Femur (tissue), 1 donor: ENCODE data around the gene CRYBA1.
"Not testable (repeated sequence)": the region's sequence is repeated elsewhere in the genome, so short reads cannot be mapped to it uniquely, and the experiment has no call there.

Experiments used
- DNase-seq: peaks from one replicate; pipeline ENCODE4 v3.0.0-alpha.2; 2017

Gene CRYBA1, protein sequence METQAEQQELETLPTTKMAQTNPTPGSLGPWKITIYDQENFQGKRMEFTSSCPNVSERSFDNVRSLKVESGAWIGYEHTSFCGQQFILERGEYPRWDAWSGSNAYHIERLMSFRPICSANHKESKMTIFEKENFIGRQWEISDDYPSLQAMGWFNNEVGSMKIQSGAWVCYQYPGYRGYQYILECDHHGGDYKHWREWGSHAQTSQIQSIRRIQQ

DNA sequence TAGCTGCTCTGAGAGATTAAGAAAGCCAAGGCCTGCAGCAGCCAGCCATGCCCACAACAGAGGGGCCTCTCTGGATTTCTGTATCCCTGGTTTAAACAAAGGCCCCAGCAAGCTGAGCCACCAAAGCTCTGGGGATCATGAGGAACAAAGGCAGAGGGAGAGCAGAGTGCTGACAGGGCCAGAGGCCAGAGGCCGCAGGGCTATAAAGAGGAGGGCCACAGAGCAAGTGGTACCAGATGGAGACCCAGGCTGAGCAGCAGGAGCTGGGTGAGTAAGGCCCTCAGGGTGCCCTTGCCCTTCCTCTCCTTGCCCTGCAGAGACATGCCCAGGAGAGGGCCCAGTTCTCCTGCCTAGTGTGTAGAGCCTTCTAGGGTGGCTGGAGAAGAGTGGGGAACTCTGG, at the start of gene CRYBA1:
Gene CRYBA1, plus strand, starts transcription at position 232 of the 400 bp plus-strand sequence. Its CDS starts 5 bp downstream, at position 237.
- DNase-seq: no peak

GRCh38 chr17:29197516-29198272, 49.0 kb upstream of the CRYBA1 start:
- no peak for DNase-seq

GRCh38 chr17:29204068-29204804, 42.4 kb upstream of the CRYBA1 start:
- DNase-seq: not testable (repeated sequence)

DNA sequence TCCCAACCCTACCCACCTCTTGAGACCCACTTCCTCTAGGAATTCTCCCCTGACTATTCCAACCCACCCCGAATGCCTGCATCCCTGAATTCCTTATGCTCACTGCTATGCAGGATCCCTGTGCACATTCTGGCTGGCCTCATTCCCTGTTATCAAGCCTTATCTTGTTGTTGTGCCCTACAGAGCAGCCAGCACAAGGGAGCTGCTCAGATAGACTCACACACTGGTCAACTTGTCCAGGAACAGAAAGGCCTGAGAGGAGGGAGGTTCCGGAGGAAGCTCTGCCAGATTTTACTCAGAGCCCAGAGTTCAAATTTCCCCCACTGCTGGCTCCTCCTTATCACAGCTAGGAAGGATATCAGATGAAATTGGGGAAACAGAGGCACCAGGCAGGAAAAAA, 41.6 kb upstream of the CRYBA1 start:
- no peak for DNase-seq

GRCh38 chr17:29207975-29208374, 38.7 kb upstream of the CRYBA1 start:
- DNase-seq: no peak

- no peak for DNase-seq
These were observed 37.6 kb upstream of the CRYBA1 start for GRCh38 chr17:29209073-29209472.

DNA sequence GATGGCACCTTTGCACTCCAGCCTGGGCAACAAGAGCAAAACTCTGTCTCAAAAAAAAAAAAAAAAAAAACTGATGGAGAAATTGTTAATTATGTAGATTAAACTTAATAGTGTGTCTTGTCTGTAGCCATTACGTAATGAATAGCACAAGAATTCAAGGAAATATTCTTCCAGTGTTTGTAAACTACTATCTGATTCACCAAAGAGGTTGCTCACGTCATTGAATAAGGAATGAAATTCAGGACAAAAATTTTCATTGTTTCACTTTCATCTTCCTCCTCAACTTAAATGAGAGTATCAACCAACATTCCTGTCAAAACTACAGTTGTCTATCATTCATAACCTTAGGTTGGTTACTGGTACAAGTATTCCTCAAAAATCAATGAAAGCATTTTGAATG, 35.8 kb upstream of the CRYBA1 start:
- no peak for DNase-seq

- DNase-seq: no peak
These were observed 34.5 kb upstream of the CRYBA1 start for GRCh38 chr17:29212094-29212631.

- no peak for DNase-seq
These were observed 34.0 kb upstream of the CRYBA1 start for GRCh38 chr17:29212681-29213121.

- DNase-seq: no peak
These were observed 32.2 kb upstream of the CRYBA1 start for GRCh38 chr17:29214215-29215146.

- no peak for DNase-seq
These were observed 31.5 kb upstream of the CRYBA1 start for GRCh38 chr17:29215174-29215573.

DNA sequence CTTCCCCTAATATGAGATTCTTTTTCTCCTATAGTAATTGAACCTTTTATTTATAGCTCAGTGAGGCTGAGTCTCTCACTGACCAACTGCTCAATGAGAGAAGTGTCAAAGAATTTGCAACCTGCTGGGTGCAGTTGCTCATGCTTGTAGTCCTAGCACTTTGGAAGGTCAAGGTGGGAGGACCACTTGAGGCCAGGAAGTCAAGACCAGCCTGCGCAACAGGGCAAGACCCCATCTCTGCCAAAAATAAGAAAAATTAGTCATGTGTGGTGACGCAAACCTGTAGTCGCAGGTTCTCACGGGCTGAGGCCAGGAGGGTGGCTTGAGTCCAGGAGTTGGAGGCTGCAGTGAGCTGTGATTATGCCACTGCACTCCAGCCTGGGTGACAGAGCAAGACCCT, 30.9 kb upstream of the CRYBA1 start:
- DNase-seq: no peak

- DNase-seq: no peak
These were observed 30.5 kb upstream of the CRYBA1 start for GRCh38 chr17:29216181-29216580.

DNA sequence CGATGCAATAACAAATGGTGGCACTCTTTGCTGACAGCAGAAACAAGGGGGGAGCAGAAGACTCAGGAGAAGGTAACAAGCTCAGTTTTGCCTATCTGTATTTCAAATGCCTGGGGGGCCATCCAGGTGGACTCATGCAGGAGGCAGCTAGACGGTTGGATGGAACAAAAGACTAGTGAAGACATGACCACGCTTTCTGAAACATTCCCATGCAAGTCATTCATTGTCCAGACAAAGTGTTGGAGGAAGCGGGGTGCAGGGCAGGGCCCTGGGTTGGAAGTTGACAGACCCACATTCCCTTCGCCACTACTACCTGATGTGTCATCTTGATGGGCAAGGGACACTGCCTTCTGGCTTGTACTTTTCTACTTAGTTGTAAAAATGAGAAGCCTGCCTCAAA, 29.8 kb upstream of the CRYBA1 start:
- DNase-seq: no peak

GRCh38 chr17:29219378-29220047, 27.1 kb upstream of the CRYBA1 start:
- DNase-seq: peak; percentile 84

DNA sequence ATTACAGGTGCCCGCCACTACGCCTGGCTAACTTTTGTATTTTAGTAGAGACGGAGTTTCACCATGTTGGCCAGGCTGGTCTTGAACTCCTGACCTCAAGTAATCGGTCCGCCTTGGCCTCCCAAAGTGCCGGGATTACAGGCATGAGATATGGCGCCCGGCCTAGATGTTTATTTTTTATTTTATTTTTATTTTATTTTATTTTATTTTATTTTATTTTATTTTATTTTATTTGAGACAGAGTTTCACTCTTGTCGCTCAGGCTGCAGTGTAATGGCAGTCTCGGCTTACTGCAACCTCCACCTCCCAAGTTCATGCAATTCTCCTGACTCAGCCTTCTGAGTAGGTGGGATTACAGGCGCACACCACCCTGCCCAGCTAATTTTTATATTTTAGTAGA, 25.3 kb upstream of the CRYBA1 start:
- DNase-seq: not testable (repeated sequence)

- DNase-seq: no peak
These were observed 21.3 kb upstream of the CRYBA1 start for GRCh38 chr17:29225396-29225795.

DNA sequence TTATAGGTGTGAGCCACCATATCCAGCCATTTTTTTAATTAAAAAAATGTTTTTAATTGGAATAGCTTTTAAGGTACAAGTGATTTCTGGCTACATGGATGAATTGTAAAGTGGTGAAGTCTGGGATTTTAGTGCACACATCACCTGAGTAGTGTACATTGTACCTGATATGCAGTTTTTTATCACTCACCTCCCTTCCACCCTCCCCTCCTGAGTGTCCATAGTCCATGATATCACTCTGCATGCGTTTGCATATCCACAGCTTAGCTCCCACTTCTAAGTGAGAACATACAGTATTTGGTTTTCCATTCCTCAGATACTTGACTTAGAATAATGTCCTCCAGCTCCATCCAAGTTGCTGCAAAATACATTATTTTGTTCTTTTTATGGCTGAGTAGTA, 13.4 kb upstream of the CRYBA1 start:
- DNase-seq: no peak

DNA sequence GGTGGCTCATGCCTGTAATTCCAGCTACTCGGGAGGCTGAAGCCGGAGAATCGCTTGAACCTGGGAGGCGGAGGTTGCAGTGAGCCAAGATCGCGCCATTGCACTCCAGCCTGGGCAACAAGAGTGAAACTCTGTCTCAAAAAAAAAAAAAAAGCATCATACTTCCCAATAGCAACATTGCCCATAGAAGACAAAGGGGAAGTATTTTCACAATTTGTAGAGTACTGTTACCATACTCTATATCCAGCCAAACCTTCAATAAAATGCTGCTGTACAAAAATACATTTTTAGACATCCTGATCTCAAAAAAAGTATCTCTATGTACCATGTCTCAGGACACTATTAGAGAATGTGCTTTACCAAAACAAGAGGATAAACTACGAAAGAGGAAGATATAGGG, 11.7 kb upstream of the CRYBA1 start:
- DNase-seq: not testable (repeated sequence)

DNA sequence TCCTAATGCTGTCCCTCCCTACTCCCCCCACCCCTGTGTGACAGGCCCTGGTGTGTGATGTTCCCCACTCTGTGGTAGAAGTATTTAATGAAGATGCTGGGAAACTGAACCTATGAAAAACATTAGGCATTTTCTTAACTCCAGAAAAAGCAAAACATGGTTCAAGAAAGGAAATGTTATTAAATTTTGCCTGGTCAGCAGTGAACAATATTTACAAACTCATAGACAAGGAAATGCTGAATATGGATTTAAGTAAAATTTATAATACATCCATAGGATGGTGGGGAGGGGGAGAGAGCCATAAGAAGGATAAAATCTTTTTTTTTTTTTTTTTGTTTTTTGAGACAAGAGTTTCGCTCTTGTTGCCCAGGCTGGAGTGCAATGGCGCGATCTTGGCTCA, 10.8 kb upstream of the CRYBA1 start:
- DNase-seq: no peak

DNA sequence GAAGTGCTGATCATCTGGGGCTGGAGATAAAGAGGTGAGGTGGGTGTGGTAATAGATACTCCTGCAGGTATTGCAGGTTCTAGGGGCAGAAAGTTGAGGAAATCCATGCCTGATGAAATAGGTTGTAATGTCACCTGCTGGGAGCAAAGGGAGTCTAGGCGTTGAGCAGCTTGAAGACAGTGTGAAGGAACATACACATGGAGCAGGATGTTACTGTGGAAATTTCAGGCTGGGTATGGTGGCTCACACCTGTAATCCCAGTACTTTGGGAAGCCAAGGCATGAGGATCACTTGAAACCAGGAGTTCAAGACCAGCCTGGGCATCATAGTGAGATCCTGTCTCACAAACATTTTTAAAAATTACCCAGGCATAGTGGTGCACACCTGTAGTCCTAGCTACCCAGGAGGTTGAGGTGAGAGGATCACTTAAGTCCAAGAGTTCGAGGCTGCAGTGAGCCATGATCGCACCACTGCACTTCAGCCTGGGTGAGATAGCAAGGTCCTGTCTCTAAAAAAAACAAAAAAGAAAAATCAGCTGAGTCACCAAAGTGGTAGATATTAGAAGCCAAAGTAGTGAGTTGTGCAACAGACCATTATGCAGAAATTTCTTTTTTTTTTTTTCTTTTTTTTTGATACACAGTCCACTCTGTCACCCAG, 9.1 kb upstream of the CRYBA1 start:
- DNase-seq: no peak
